ENCODE data around the gene CFAP300. TPM values are rescaled to one million over a fixed set of nuclear protein-coding genes. Genes with fewer than 3 reads are reported as not detected.

Gene CFAP300
- polyA plus RNA-seq, 1 experiment: 4.5 TPM

- POLR2A ChIA-PET: no interaction called here
- Histone ChIP-seq H3K36me3 (ENCODE audit: control insufficient read depth, insufficient read depth, low read length) (no peaks in the 10 kb centered on the region), H3K4me3 (ENCODE audit: low read depth, low read length) (no peak overlapping the region), H3K27me3 (ENCODE audit: control insufficient read depth, insufficient read depth, low read length) (no peaks in the 10 kb centered on the region)
- DNase-seq (ENCODE audit: low read depth): no peak
- TF ChIP-seq CTCF (IDR thresholded peaks at IDR 0.05; ENCODE audit: insufficient read depth, low read depth, low read length): no peak
- CTCF ChIA-PET: interaction anchor here (0.6 to 1.4 kb wide), 2 partner anchors 10 to 154 kb away, joined by 3 to 8 read pairs; no protein-coding TSS in a partner anchor
These were observed 32.5 kb upstream of the CFAP300 start for GRCh38 chr11:102014756-102015155.

DNA sequence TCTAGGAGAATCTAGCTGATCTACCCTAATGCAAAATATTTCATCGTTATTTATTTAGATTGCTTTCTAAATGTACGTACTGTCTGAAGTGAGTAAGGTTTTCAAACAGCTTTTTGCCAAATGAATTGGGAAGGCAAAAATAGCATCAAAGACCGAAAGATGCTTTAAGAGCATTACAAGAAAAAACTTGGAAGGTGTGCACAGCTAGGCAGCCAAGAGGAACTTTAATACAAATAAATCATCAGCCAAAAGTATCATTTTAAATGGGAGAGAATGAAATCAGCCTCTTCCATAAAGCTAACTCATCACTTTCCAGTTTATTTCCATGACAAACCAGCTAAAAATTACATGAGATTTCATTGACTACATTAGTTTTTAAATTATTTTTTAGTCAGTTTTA lies 30.2 kb upstream of the CFAP300 start:
- no peak overlapping the region for H3K4me3 ChIP-seq (ENCODE audit: low read depth, low read length)
- CTCF ChIA-PET: interaction anchor here (0.9 to 2.0 kb wide), 3 partner anchors 10 to 580 kb away, joined by 3 to 12 read pairs (median 4); no protein-coding TSS in a partner anchor
- POLR2A ChIA-PET: no interaction called here
- DNase-seq (ENCODE audit: low read depth): no peak
- TF ChIP-seq CTCF (IDR thresholded peaks at IDR 0.05; ENCODE audit: insufficient read depth, low read depth, low read length): no peak
- H3K27me3 ChIP-seq (ENCODE audit: control insufficient read depth, insufficient read depth, low read length): no peaks in the 10 kb centered on the region
- H3K36me3 ChIP-seq (ENCODE audit: control insufficient read depth, insufficient read depth, low read length): no peaks in the 10 kb centered on the region

DNA sequence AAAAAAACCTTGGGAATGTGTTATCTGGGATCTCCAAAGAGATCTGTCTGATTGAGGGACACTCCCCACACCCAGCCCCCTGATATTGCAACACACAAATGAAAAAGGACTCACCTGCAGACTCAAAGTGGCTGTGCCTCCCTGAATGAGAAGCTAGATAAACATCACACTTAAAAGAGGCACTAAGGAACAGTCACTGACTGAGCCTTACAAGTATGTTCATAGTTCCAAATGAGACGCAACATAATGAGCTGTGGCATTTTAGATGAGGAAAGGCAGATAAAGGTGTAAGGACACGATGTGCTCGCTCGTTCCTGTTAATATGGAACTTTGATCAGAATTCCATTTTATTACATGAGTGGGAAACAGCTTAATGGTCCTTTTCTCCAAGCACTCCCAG lies 21.0 kb upstream of the CFAP300 start:
- POLR2A ChIA-PET: no interaction called here
- CTCF ChIA-PET: interaction anchor here (1.2 to 2.0 kb wide), 3 partner anchors 8 to 18 kb away, joined by 4 to 8 read pairs (median 6); no protein-coding TSS in a partner anchor
- Histone ChIP-seq H3K36me3 (ENCODE audit: control insufficient read depth, insufficient read depth, low read length) (no peaks in the 10 kb centered on the region), H3K4me3 (ENCODE audit: low read depth, low read length) (no peak overlapping the region), H3K27me3 (ENCODE audit: control insufficient read depth, insufficient read depth, low read length) (no peaks in the 10 kb centered on the region; the same call in 1 of the 2 replicates)
- no peak for DNase-seq (ENCODE audit: low read depth)
- no peak for TF ChIP-seq CTCF (IDR thresholded peaks at IDR 0.05; ENCODE audit: insufficient read depth, low read depth, low read length)

DNA sequence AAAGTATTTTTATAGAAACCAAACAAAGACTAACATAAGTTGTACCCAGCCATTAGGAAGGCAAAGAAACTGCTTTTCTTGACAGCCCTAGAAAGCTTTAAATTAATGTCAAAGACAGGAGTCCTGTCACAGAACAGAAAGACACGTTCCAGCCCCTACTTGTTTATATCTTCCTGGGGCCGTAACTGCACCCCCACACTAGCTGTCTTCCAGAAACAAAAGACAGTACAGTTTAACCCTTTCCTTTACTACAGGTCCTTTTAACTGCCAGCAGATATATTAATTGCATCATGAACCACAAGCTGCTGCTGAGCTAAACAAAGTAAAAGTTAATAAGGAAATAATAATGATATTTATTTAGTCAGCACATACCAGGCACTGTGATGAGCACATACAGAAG lies 20.3 kb upstream of the CFAP300 start:
- no peak overlapping the region for H3K4me3 ChIP-seq (ENCODE audit: low read depth, low read length)
- CTCF ChIA-PET: interaction anchor here (0.5 to 1.4 kb wide), 4 partner anchors 9 to 456 kb away, joined by 3 to 6 read pairs (median 4); no protein-coding TSS in a partner anchor
- H3K36me3 ChIP-seq (ENCODE audit: control insufficient read depth, insufficient read depth, low read length): no peaks in the 10 kb centered on the region
- POLR2A ChIA-PET: no interaction called here
- H3K27me3 ChIP-seq (ENCODE audit: control insufficient read depth, insufficient read depth, low read length): no peaks in the 10 kb centered on the region; the same call in 1 of the 2 replicates
- DNase-seq (ENCODE audit: low read depth): no peak
- no peak for TF ChIP-seq CTCF (IDR thresholded peaks at IDR 0.05; ENCODE audit: insufficient read depth, low read depth, low read length)

DNA sequence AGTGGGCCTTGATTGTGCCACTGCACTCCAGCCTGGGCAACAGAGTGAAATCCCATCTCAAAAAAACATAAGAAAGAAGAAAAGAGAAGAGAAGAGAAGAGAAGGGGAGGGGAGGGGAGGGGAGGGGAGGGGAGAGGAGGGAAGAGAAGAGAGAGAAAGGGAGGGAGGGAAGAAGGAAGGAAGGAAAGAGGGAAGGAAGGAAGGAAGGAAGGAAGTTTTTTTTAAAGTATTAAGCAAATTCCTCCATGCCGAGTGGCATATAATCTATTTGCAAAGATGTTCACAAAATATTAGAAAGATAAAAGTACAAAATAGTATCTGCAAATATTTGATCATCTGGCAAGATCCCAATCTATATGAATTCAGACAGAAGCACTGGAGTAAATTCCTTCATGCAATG lies 10.5 kb upstream of the CFAP300 start:
- TF ChIP-seq CTCF (IDR thresholded peaks at IDR 0.05; ENCODE audit: insufficient read depth, low read depth, low read length): no peak
- no peak for DNase-seq (ENCODE audit: low read depth)
- no peak overlapping the region for H3K4me3 ChIP-seq (ENCODE audit: low read depth, low read length)
- H3K36me3 ChIP-seq (ENCODE audit: control insufficient read depth, insufficient read depth, low read length): no peaks in the 10 kb centered on the region
- ChIA-PET CTCF (no interaction called here), POLR2A (no interaction called here)
- no peaks in the 10 kb centered on the region for H3K27me3 ChIP-seq (ENCODE audit: control insufficient read depth, insufficient read depth, low read length)
